Cardiac ventricle fibroblast (primary cell): ENCODE data around the gene SIAH1. TPM values are rescaled to one million over a fixed set of nuclear protein-coding genes. Genes with fewer than 3 reads are reported as not detected.

Experiments
- total RNA-seq: library from RNA; depleted of rRNA; stranded (reverse); fragments of >200 nt; gene quantifications from 2 replicates; pipeline ENCODE4 v1.2.3, GENCODE V29; 2015

The SIAH1 gene
- 17.2 and 20.0 TPM in 2 replicates for total RNA-seq

GRCh38 chr16:48385253-48386150 lies at the start of gene SIAH1:
Gene SIAH1, minus strand, starts transcription at chr16:48385413. Its CDS starts 22,985 bp downstream, at chr16:48362428.

Other genes starting within 250 kb of the SIAH1 start
- gene ABCC12, start 229.4 kb downstream of the SIAH1 start, total RNA-seq, result 0.10 and 0.12 TPM in 2 replicates
- gene LONP2, start 141.1 kb downstream of the SIAH1 start, total RNA-seq, result 36.8 and 40.4 TPM in 2 replicates
- gene ABCC11, start 137.9 kb downstream of the SIAH1 start, total RNA-seq, result 2.6 TPM in 1 of 2 replicates, not detected in the other
- 13.1 and 18.6 TPM in 2 replicates for gene N4BP1, start 224.8 kb upstream of the SIAH1 start, total RNA-seq